GM18867 (cell line): ENCODE measurements around the gene MYBPH.

ENCODE experiments used
- ATAC-seq: cut with Tn5 transposase; IDR thresholded peaks from one replicate; pipeline ENCODE4 v1.9.1; 2021; ENCODE audit warnings: mild to moderate bottlenecking, moderate library complexity; ENCODE audit not compliant: unreplicated experiment

The MYBPH gene

DNA sequence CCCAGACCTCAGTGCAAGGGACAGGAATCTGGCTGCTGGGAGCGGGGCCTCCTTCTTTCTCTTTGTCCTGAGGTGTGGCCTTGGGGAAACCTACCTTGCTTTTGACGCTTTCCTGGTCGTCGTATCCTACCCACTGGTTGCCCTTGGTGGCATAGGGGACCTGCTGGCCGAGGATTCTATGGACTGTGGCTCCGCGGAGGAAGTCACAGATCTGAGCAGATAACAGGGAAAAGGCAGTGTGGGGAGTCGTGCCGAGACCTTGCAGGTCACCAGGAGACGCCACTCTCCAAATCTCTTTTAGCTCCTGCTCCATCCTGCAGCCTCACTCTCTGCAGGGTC lies 4.0 kb upstream of the MYBPH start:
- ATAC-seq, result no peak

DNA sequence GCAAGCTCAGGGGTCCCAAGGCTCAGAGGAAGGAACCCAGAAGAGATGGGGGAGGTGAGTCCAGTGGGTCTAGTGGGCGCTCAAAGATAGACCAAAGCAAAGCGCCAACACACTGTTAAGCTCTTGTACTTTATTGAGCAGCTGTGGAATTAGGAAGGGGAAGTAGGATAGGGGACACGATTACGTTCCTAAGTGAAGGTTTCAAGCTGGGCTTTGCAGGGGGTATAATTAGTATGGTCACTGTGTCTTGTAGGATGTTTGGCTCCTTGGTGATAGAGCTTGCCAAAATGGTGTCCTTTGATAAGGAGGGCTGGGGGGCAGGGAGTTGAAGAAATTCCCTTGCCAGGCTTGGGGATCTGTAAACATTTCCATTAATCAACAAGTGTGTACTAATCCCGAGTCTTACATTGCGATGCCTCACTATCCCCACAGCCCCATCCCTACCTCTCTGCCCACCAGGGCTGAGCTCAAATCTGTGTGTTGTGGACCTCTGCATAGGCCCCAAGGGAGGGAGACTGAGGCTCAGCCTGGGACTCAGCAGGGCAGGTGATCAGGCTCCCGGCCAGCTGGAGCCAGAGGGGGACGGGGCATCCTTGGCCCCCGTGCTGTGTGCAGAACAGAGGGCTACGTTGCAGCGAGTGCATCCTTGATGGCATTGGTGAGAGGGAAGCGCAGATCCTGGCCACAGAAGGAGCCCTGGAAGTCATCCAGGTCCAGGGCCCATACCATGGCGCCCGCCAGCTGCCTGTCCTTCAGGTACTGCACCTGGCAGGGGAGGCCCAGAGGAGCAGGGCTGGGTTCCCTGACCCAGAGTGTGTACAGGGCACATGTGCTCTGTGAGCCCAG lies 3.4 kb upstream of the MYBPH start:
- ATAC-seq, result no peak

DNA sequence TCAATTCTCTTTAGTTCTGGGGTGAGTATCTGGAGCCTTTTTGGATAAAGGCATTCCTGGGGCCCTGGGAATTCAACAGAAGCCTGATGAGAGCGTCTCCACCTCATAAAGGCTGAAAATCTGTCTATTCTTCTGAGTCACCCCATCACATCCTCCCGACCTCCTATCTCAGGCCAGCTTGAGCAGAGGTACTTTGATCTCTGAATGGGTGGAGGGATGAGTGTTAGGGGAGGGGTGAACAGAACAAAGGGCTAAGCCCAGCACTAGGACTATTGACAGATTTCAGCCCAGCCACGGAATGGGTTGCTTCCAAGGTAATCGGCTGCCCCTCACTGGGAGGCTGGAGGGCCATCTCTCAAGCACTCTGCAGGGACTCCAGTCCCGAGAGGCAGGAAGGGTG lies 2.5 kb upstream of the MYBPH start:
- ATAC-seq, result no peak

DNA sequence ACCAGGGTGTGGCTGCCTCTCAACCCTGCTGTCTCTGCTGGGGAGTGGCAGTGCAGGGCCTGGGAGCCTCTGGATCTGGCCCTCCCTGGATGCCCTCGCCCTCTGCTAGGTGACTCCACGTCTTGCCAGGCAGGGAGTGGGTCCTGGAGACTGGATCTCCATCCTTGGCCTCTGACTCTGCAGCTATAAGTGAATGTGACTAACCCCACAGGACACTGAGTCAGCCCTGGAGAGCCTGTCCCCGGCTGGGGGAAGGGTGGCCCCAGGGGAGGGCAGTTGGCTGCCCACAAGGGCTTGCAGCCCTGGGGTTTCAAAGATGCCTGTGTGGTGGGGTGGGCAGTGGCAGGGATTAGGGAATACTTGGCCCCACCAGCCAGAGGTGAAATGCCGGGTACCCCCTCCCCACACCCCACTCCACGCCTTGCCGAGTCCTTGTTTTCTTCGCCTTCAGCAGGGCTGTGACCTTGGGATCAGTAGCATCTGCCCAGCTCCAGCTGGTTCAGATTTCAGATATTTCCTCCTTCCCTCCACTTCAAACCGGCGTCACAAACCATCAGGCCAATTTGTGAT lies 1.9 kb upstream of the MYBPH start:
- ATAC-seq, result no peak

DNA sequence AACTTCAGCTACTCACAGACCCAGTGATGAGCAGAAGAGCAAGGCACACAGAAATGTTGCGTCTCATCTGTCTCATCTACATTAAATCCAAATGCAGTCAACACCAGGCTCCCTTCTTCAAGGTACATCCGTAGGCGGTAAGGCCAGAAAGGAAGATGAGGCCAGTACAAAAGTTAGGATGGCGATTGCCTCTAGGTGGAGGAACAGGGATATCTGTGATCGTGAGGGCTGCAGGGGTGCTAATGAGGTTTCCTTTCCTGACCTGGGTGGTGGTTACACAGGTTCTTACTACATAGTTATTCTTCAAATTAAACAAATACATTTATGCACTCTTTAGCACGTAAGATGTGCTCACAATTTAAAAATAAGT lies 1.4 kb upstream of the MYBPH start:
- no peak for ATAC-seq

- no peak for ATAC-seq
These were observed 828 bp upstream of the MYBPH start for GRCh38 chr1:203176273-203177035.

GRCh38 chr1:203175827-203176241 lies 208 bp upstream of the MYBPH start:
- ATAC-seq, result no peak

DNA sequence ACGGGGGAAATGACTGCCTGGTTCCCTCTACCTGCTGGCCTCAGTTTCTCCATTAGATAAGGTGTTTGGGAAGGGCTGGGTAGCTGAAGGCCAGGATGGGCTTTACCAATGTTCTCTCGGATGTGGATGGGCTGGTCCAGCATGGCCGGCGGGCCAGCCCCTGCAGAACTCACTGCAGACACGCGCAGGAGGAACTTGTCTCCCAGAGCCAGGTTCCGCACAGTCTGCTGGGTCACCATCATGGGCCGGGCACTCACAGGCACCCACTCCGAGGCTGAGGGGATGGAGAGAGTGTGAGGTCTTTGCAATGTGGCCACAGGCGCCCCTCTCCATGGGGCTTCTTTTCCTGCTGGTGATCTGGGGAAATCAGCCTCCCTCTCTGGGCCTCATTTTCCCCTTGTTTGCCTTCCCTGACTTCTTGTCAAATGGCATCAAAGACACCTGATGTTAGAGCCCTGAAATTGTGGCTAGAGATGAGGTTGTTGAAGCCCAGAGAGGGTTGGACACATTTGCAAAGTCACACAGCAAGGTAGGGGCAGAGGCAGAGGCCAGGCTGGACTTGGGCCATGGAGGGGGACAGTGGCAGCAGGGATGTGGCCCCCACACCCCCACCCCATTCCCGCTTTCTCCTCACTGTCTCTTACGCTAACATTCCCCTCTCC lies 1.2 kb downstream of the MYBPH start:
- ATAC-seq, result no peak

- peak; percentile 85 for ATAC-seq
These were observed 2.1 kb downstream of the MYBPH start for GRCh38 chr1:203173566-203173965.

- no peak for ATAC-seq
These were observed 2.5 kb downstream of the MYBPH start for GRCh38 chr1:203173011-203173555.

DNA sequence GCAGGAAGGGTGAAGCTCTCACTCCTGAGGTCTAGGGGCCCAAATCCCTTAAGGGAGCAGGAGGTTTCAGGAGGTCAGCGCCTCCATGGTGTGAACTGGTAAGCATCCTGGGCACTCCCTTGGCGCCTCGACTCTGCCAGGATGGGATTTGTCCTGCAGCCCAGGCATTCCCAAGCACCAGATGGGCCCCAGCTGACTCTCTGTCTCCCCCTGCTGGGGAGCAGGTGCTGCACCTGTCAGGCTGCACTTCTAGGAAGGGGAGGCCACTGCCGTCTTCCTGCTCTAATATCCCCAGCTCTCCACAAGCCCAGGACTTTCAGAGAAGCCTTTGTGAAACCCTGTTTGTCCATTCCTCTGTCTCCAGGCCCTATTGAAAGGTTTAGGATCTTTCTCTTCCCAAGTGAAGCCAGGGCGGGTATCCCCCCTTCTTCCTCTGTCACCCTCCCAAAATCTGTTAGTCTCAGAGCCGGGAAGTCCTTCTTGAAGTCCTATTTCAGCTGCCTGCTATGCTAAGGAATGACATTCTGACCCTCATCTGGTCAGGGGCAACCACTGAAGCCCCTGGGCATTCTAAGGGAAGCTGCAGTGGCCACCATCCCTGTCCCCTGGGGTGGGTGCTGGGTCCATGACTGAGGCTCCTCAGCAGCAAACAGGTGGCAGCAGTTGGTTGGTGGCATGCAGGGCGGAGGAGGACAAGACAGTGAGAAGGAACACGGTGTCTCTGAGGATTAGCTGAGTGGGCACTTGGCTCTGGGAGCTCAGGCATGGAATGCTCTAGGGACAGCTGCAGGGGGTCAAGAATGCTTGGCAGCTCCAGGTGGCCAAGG lies 3.2 kb downstream of the MYBPH start:
- ATAC-seq, result no peak

GRCh38 chr1:203171341-203172183 lies 4.1 kb downstream of the MYBPH start:
- ATAC-seq, result no peak

DNA sequence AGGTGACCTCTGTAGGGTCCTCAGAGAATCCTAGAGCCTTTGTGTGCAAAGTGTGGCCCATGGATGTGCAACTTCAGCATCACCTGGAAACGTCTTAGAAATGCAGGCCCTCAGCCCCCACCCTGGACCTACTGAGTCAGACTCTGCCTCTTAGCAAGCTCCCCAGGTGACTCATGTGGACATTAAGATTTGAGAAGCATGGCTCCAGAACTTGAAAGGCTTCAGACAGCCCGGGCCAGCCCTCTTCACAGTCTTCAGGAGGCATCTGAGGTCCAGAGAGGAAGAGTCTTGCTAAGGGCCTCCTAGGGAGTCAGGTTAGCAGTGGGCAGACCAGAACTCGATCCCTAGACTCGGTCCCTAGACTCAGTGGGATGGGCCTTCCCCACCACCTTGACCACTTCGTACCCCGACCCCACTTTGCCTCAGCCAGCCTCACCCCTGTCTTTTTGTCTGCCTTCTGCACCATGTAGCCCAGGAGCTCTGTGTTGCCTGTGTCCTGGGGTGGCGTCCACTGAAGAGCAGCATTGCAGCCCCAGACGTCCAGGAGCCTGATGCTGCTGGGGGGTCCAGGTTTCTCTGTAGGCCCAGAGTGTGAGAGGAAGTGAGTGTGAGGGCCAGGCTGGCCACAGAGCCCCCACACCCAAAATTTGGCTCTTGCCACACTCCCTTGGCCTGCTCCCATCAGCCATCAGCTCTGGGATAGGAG lies 4.8 kb downstream of the MYBPH start:
- no peak for ATAC-seq

GRCh38 chr1:203169770-203170520 lies 5.7 kb downstream of the MYBPH start:
- no peak for ATAC-seq

DNA sequence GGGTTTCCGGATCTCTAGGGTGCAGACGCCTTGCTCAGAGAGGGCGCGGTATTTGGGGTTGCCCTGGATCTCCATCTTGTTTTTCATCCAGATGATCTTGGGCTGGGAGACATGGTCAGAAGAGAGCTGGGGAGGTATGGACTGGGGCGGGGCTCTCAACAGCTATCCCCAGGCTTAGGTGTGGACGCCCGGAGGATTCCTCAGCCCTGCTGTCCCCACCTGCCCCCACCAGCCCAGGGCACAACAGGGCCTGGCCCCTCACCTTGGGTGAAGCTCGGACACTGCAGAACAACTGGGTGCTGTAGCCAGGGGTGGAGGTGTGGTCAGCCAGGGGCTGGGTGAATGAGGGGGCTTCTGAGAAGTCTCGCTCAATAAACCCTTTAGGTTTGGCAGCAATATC lies 6.6 kb downstream of the MYBPH start:
- ATAC-seq, result no peak

DNA sequence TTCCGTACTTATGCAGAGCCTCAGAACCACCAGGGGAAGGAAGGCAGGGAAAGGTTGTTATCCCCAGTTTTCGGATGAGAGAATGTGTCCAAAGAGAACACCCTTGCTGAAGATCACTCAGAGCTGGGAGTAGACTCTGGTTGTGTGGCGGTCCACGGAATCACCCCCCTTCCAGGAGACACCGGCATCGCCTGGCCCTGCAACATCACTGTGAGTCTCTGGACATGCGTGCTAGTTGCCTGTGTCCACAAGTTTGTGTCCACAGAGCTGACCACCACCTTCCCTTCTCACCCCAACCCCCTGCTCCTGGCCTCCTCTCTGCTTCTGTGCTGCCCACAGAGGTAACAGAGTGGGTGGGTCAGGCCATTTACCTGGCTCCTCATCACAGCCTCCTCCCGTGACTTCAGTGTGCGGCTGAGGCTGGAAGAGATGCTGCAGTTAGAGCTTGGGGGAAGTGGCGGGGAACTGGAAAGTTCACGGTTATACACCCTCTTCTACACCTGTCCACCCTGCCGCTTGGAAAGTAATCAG lies 7.3 kb downstream of the MYBPH start:
- ATAC-seq, result no peak

DNA sequence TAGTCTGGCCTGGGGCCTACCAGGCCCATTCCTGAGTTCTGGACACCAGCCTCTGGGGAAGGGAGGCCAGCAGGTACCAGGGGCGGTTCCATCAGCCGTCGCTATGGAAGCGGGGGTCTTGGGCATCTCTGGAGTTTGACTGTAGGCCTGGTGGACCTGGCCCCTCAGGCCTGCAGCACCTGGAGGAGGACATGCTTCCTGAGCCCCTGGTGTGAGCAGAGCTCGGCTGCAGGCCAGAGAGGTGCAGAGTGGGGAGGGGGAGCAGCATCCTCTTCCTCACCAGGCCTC lies 7.8 kb downstream of the MYBPH start:
- no peak for ATAC-seq
